LNCAP (cell line): ENCODE data around the gene DET1.

ENCODE experiments used
- TF ChIP-seq, protein P1 (sequence below): fragments of 450-650 bp; IDR thresholded peaks from 2 replicates; pipeline ENCODE4 v1.5.1; 2017; ENCODE audit warnings: mild to moderate bottlenecking

DET1 gene

DNA sequence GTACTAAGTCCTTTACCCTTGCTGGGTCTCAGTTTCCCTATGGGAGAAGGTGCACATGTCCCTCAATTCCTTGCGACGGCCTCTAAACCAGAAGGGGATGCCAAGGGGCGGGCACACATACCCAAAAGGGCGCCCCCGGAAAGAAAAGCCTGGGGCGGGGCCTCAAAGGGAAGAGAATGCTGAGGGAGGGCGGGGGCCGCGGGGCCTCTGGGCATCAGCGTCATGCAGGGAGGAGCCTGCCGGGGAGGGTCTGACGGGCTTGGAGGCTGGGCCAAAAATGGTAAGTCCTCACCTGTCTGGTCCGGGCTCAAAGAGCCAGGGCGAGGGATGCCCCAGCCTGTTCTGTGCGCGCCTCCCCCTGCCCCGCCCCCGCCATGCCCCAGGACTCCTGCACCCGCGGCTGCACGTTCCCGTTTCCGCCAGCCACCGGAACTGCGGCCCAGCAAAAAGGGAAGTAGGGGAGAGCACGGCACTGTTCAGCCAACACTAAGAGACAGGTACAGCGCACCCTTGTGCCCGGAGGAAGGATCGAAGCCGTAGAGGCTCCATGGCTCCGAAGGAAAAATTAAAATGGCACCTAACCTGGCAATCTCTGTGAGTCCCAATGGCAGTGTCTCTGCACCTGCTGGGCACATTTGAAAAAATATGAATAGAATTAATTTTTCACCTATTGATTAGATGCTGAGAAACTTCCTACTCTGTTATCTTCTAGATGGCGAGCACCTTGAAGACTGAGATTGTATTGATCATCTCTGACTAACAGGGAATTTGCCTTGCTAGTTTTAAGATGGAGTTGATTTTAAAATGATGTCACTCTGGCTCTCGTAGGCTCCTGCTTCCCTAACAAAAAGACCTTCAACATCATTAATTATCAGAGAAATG, at the start of gene DET1:
Gene DET1, minus strand, starts transcription at position 434 of the 882 bp plus-strand sequence. CDS start 14,976 bp downstream, outside the sequence.
- TF ChIP-seq, protein P1, sequence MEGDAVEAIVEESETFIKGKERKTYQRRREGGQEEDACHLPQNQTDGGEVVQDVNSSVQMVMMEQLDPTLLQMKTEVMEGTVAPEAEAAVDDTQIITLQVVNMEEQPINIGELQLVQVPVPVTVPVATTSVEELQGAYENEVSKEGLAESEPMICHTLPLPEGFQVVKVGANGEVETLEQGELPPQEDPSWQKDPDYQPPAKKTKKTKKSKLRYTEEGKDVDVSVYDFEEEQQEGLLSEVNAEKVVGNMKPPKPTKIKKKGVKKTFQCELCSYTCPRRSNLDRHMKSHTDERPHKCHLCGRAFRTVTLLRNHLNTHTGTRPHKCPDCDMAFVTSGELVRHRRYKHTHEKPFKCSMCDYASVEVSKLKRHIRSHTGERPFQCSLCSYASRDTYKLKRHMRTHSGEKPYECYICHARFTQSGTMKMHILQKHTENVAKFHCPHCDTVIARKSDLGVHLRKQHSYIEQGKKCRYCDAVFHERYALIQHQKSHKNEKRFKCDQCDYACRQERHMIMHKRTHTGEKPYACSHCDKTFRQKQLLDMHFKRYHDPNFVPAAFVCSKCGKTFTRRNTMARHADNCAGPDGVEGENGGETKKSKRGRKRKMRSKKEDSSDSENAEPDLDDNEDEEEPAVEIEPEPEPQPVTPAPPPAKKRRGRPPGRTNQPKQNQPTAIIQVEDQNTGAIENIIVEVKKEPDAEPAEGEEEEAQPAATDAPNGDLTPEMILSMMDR: peak; percentile 86

GRCh38 chr15:88591384-88591783, 44.9 kb upstream of the DET1 start:
- TF ChIP-seq, protein P1: no peak

DNA sequence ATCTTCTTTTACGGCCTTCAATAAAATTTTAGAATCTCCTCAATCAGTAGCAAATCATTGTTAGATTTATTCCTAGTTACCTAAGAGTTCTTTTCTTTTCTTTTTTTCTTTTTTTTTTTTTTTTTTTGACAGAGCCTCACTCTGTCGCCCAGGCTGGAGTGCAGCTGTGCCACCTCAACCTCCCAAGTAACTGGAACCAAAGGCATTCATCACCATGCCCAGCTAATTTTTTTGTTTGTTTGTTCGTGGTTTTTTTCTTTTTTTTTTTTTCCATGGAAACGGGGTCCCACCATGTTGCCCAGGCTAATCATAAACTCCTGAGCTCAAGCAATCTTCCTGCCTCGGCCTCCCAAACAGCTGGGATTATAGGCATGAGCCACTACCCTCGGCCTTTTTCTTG, 44.3 kb upstream of the DET1 start:
- TF ChIP-seq, protein P1: no peak

GRCh38 chr15:88586401-88587162, 40.1 kb upstream of the DET1 start:
- TF ChIP-seq, protein P1: no peak

GRCh38 chr15:88580532-88580931, 34.1 kb upstream of the DET1 start:
- TF ChIP-seq, protein P1: no peak

DNA sequence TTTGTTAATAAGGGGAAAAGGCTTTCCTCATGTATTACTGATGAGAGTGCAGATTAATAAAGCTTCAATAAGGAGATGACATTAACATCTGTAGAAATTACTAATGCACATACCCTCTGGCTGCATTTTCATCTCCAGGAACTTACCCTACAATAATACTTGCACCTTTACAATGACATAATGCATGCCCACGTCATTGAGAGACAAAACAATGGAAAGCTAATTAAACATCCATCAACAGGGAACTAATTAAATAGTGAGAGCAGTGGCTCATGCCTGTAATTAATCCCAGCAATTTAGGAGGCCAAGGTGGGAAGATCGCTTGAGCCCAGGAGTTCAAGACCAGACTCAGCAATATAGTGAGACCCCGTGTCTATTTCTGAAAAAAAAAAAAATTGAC, 32.8 kb upstream of the DET1 start:
- TF ChIP-seq, protein P1: no peak

DNA sequence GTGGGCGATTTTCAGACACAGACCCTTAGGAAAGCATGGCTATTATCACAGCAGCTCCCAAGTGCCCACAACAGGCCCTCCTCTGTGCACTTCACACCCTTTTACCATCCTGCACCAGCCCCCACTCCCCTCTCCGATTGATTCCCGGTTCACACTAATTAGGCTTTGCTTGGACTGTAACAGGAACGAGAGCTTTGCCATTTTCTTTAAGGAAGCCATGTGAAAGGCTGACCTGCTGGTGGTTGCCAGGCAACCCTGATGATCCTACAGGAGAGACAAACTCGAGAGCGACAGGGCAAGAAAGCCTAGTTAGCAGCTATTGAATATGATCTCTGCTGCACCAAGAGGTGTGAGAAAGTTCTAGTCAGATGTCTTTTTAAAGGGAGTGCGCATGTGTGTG, 28.2 kb upstream of the DET1 start:
- TF ChIP-seq, protein P1: no peak
